HG03025 (cell line): ENCODE results near the gene CTTNBP2NL.
"Not testable (repeated sequence)": the region's sequence is repeated elsewhere in the genome, so short reads cannot be mapped to it uniquely, and the experiment has no call there.

Experiments used
- ATAC-seq: cut with Tn5 transposase; IDR thresholded peaks from one replicate; pipeline ENCODE4 v1.9.1; 2021; ENCODE audit warnings: mild to moderate bottlenecking, moderate library complexity; ENCODE audit not compliant: unreplicated experiment, low FRiP score

Gene CTTNBP2NL

GRCh38 chr1:112418099-112418892 lies 22.3 kb downstream of the CTTNBP2NL start:
- no peak for ATAC-seq

DNA sequence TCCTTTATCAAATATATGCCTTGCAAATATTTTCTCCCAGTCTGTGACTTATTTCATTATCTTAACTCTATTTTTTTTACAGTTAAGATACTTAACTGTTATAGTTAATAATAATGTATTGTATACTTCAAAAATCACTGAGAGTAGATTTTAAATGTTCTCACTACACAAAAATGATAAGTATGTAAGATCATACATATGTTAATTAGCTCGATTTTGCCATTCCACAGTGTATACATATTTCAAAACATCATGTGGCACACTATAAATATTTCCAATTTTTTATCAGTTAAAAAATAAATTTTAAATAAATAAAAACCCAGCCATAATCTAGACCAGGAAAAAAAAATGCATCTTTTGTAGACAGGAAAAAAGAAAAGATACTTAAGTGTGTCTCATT lies 27.2 kb downstream of the CTTNBP2NL start:
- ATAC-seq, result no peak

DNA sequence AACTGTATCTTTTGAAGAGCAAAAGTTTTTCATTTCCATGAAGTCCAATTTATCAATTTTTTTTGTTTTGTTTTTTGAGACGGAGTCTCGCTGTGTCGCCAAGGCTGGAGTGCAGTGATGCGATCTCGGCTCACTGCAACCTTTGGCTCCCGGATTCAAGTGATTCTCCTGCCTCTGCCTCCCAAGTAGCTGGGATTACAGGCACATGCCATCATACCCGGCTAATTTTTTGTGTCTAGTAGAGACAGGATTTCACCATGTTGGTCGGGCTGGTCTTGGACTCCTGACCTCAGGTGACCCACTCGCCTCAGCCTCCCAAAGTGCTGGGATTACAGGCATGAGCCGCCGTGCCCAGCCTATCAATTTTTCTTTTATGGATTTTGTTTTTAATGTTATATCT lies 27.7 kb downstream of the CTTNBP2NL start:
- ATAC-seq, result not testable (repeated sequence)

- no peak for ATAC-seq
Measured at GRCh38 chr1:112429749-112430148, 33.7 kb downstream of the CTTNBP2NL start.

- ATAC-seq, result no peak
Measured at GRCh38 chr1:112431038-112431437, 35.0 kb downstream of the CTTNBP2NL start.

DNA sequence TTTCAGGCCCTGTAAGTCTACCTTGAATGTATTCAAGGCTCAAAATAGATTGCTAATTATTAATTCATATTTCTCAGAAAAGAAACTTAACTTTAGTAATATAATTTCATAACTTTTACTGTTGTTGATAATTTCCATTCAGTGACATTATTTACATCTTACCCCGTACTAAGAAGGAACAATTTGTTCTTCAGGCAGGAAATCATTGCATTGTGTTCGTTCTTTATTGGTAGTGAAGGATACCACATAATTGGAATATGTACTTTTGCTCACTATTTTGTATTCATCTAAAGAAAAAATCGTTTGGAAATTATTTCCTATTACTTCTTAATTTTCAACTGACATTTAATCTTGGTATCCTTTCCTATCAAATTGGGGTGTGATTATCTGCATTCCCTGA lies 39.4 kb downstream of the CTTNBP2NL start:
- no peak for ATAC-seq

DNA sequence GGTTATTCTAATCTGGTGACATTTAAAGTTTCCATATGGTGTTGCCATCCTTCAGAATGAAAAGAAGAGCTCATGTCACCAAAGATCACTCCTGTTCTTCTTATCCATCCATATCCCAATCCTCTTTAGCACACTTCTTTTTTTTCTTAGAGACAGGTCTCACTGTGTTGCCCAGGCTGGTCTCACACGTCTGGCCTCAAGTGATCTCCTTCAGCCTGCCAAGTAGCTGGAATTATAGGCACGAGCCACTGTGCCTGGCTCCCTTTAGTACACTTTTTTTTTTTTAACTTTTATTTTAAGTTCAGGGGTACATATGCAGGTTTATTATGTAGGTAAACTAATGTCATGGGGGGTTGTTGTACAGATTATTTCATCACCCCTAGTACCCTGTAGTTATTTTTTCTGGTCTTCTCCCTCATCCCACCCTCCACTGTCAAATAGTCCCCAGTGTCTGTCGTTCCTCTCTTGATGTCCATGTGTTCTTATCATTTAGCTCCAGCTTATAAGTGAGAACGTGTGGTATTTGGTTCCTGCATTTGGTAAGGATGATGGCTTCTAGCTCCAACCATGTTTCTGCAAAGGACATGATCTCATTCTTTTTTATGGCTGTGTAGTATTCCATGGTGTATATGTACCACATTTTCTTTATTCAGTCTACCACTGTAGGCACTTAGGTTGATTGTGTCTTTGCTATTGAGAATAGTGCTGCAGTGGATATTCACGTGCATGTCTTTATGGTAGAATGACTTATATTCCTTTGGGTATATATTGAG lies 40.6 kb downstream of the CTTNBP2NL start:
- ATAC-seq, result no peak

DNA sequence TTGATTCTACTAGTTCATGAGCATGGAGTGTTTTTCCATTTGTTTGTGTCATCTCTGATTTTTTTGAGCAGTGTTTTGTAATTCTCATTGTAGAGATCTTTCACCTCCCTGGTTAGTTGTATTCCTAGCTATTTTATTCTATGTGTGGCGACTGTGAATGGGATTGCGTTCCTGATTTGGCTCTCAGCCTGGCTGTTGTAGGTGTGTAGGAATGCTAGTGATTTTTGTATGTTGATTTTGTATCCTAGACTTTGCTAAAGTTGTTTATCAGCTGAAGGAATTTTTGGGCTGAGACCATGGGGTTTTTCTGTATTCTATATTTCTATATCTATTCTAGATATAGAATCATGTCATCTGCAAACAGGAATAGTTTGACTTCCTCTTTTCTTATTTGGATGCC lies 42.1 kb downstream of the CTTNBP2NL start:
- ATAC-seq, result not testable (repeated sequence)

DNA sequence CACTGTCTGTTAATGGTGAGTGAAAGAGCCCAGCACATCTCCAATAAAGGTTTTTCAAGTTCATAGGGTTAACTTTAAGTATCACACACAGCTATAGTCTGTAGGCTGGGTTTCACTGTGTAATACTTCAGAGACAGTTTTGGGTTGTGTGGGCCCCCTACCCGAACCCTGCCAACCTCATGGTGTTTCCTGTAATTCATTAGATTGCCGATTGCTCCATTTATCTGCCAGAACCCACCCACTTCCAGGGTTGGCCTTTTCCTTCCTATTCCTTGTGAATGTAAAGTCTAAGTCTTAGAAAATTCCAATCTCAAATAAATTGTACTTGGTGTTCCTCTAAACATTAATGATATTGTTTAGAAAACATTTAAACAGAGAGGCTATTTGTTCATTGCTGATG lies 43.6 kb downstream of the CTTNBP2NL start:
- no peak for ATAC-seq

- ATAC-seq, result no peak
Measured at GRCh38 chr1:112440574-112440973, 44.6 kb downstream of the CTTNBP2NL start.

DNA sequence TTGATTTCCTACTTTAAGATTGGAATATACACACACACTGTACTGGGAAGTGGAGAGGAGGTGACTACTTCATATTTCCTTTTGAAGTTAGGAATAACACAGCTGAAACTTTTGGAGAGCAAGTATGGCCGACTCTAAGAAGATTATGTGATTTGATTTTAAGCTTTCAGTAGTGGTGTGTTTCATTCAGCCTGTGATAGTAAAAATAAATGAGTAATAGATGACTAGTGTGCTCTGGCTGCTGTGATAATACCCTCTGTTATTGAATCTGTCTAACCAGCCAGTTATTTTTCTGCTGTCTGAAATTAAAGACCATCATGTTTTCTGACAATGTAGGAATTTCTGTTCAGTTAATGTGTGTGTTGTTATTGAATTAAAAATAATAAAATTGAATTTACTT lies 48.3 kb downstream of the CTTNBP2NL start:
- no peak for ATAC-seq

DNA sequence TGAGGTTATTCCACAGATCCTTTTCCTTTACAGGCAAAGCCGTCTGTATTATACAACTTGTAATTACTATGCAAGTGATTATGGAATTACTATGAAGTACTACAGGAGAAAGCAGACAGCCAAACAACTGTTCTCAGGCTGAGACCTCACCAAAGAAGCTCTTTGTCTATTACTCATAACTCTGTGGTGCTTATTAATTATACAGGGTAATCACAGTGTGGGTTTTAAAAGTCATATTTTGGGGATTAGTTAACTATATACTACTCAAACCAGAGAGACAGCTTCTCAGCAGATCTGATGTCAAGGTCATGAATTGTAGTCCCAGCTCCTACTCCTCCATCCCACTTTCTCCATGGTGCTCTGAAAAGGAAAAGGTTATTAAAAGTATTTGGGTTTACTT lies 49.6 kb downstream of the CTTNBP2NL start:
- ATAC-seq, result no peak

DNA sequence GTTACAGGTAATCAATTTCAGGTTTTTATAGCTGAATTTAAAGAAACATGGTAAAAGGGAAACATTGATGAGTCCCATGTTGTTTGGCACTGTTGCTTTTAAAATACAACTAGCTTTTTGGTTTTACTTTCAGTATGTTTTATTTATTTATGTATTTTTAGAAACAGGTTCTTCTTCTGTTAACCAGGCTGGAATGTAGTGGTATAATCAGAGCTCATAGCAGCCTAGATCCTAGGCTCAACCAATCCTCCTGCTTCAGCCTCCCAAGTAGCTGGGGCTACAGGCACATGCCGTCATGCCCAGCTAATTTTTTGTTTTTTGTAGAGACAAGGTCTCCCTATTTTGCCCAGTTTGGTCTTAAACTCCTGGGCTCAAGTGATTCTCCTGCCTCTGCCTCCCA lies 50.4 kb downstream of the CTTNBP2NL start:
- no peak for ATAC-seq

- no peak for ATAC-seq
Measured at GRCh38 chr1:112448904-112449629, 53.1 kb downstream of the CTTNBP2NL start.

DNA sequence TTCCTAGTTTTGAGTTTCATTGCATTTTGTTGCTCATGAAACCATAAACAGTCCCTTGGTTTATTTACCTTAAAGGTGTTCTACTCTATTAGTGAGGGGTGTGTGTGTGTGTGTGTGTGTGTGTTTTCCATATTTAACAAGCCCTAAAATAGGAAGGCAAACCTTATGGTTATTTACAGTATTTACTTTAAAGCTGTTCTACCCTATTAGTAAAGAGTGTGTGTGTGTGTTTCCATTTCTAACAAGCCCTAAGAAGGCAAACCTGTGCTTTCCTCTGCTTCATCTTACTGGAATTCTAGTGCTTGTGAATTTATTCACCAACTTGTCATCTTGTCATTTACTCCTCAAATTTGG lies 53.6 kb downstream of the CTTNBP2NL start:
- ATAC-seq, result no peak

- no peak for ATAC-seq
Measured at GRCh38 chr1:112450773-112451172, 54.8 kb downstream of the CTTNBP2NL start.

DNA sequence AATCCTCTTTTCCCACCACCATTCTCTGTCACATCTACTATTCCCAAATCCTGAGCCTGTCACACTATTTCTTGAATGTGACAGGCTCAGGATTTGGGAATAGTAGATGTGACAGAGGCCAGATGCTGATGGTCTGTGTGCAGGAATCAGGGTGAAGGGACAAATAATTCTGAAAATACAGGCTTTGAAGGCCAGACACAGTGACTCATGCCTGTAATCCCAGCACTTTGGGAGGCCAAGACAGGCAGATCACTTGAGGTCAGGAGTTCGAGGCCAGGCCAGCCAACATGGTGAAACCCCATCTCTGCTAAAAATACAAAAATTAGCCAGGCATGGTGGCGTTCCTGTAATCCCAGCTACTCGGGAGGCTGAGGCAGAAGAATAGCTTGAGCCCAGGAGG lies 55.3 kb downstream of the CTTNBP2NL start:
- not testable (repeated sequence) for ATAC-seq

- no peak for ATAC-seq
Measured at GRCh38 chr1:112453876-112454275, 57.9 kb downstream of the CTTNBP2NL start.

GRCh38 chr1:112454316-112454715 lies 58.3 kb downstream of the CTTNBP2NL start:
- ATAC-seq, result no peak

- no peak for ATAC-seq
Measured at GRCh38 chr1:112457241-112457640, 61.2 kb downstream of the CTTNBP2NL start.

DNA sequence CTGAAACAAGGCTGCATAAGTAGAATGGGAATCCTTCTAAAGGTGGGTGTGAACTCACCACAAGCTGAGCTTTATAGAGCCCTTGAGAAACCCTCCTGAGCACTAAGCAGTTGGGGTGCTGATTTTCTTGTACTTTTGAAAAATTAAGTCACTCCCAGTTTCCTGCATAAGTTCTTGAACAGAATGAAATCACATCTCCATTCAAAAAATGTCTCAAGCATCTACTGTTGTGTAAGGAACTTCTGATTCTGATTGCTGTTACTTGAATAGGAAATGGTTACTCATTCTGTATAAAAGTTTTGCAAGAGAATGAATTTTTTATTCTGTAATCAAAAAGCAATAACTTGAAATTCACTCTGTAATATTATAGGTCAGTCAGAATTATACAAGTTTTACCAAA lies 61.9 kb downstream of the CTTNBP2NL start:
- ATAC-seq, result no peak
